Measurements from ENCODE around the gene TCAF1.
"Not testable (repeated sequence)": the region's sequence is repeated elsewhere in the genome, so short reads cannot be mapped to it uniquely, and the experiment has no call there.

The TCAF1 gene

GRCh38 chr7:143902332-143902899 lies 440 bp upstream of the TCAF1 start:
- DNase-seq (ENCODE audit: low read depth) = no peak

DNA sequence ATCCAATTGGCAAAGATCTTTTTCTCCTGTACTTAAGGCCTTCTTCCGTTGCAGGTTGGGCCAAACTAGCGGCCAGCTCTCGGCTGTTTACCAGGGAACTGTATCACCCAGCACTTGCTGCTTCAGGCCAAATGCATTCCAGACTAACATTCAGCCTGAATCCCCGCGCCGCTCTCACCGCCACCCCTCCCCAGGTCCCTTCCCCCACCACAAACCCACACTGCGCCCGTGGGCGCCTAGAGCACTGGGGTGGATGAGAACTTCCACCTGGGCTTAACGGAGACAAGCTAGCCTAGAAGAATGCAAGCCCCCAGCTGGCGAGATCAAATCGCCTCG lies 676 bp downstream of the TCAF1 start:
- no peak for DNase-seq (ENCODE audit: low read depth)

DNA sequence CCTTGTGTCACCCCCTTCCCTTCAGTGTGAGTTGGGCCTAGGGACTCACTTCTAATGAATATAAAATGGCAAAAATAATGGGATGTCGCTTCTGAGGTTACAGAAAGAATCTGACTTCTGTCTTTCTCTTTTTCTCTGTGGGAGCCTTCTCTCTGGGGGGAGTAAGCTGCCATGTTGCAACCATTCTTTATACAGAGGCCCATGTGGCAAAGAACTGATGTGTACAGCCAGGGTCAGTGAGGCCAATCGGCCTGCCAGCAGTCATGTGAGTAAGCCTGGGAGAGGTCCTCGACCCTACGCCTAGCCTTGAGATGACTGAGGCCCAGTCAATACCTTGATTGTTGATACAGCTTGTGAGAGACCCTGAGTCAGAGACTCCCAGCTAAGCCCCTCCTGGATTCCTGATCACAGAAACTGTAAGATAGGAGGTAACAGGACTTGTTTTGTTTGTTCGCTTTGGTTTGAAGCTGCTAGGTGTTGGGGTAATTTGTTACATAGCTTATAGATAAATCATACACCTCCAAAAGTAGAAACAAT lies 1.7 kb downstream of the TCAF1 start:
- DNase-seq (ENCODE audit: low read depth) = no peak

GRCh38 chr7:143898810-143899209 lies 3.2 kb downstream of the TCAF1 start:
- no peak for DNase-seq (ENCODE audit: low read depth)

DNA sequence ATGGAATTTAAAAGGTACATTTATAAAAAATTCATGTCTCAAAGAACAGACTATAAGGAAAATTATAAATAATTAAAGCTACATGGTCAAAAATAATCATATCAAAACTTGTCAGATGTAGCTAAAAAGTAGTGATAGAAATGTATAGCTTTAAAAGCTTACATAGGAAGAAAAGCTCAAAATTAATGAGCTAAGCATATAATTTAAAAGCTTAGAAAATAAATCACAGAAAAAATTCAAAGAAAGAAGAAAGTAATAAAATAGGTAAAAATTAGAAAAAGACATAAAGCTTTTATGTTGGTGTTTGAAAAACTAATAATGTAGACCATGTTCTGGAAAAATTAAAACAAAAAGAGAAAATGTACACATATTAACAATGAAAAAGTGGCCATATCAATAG lies 5.3 kb downstream of the TCAF1 start:
- DNase-seq (ENCODE audit: low read depth) = no peak

- no peak for DNase-seq (ENCODE audit: low read depth)
Measured at GRCh38 chr7:143892527-143893300, 9.3 kb downstream of the TCAF1 start.

DNA sequence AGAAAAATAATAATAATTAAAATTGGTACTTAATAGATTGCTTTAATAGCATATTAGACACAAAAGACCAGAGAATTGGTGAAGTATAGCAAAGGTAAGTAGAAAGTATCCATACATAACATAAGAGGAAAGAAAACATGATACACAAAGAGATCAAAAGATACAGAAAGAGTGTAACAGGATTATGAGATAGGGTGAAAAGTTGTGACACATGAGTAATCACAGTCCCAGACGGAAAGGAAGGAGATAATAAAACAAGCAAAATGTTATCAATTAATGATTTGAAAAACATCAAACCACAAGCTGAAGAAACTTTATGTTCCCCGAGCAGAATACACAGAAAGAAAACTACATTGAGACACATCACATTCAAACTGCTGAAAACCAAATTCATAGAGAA lies 10.5 kb downstream of the TCAF1 start:
- no peak for DNase-seq (ENCODE audit: low read depth)

DNA sequence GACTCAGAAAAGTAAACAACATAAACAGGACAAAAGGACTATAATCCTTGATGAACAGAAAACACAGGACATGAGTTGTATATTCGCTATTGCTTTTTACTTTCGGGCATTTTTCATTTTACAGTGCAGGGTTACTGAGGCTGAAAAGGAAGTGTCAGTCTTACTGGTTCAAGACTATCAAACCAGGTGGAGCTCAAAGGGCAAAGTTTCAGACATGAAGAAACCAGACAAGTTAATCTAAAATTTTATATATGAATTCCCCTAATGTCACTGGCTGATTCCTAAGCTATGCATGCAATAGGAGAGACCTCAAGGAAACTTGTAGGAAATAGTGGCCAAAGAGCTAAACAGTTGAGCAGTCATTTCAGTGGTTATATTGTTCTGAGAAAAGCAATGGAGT lies 11.4 kb downstream of the TCAF1 start:
- no peak for DNase-seq (ENCODE audit: low read depth)

GRCh38 chr7:143889068-143889467 lies 12.9 kb downstream of the TCAF1 start:
- no peak for DNase-seq (ENCODE audit: low read depth)

DNA sequence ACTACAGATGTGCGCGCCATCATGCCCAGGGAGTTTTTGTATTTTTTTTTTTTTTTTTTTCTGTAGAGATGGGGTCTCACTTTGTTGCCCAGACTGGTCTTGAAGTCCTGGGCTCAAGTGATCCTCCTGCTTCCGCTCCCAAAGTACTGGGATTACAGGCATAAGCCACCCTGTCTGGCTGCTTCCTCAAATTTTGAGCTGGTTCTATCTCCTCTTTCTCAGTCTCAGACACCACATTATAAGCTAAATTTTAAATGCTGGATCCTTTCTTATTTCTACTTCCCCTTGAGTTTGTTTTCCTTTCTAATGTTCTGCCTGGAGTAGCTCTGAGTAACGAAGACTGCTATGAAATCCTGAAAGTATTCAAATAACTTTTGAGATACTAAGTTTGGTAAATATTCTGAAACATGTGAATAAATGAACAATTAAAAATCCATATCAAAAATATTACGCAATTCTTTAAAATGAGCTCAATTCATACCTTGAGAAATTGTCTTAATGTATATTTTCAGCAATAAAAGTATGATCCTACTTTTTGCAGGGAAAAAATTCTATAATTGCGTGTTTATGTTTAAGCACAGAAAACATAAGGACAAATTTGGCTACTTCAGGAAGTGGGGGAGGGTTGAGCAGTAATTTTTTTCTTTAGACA lies 15.0 kb downstream of the TCAF1 start:
- DNase-seq (ENCODE audit: low read depth) = no peak

GRCh38 chr7:143885951-143886350 lies 16.0 kb downstream of the TCAF1 start:
- no peak for DNase-seq (ENCODE audit: low read depth)

GRCh38 chr7:143884969-143885559 lies 16.9 kb downstream of the TCAF1 start:
- DNase-seq (ENCODE audit: low read depth) = no peak

DNA sequence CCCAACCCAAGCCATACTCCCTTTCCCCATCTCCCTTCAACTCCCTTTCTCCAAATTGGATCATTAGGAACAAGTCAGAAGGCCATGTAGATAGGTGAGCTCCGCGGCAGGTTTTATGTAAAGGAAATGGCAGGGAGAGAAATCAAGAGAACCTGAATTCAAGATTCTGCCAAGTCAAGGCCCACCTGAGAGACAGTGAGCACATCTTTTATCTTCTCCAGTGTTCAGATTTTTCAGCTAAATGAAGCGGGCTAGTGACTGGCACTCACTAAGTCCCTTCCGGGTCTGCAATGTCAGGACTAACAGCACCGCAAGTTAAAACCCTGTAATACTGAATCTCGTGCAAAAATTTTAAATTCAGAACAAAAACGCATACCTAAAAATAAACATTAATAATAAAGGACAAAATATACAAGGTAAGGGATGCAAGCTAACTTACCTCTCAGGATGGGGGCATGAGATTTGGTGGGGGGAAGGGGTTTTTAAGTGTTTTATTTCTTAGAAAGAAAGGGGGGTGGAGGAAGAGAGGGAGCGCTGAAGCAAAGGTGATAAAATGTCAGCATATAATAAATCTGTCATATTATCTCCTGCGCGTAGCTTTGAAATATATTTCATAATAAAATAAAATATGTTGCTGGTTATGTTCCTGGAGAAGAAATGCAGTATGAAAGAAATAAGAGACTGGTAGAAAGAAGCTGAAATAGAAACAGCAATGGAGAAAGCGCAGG lies 17.6 kb downstream of the TCAF1 start:
- no peak for DNase-seq (ENCODE audit: low read depth)

GRCh38 chr7:143882604-143883078 lies 19.3 kb downstream of the TCAF1 start:
- no peak for DNase-seq (ENCODE audit: low read depth)

GRCh38 chr7:143882020-143882603 lies 19.9 kb downstream of the TCAF1 start:
- DNase-seq (ENCODE audit: low read depth) = no peak

- no peak for DNase-seq (ENCODE audit: low read depth)
Measured at GRCh38 chr7:143878884-143879283, 23.1 kb downstream of the TCAF1 start.

GRCh38 chr7:143877098-143877497 lies 24.9 kb downstream of the TCAF1 start:
- DNase-seq (ENCODE audit: low read depth) = no peak

DNA sequence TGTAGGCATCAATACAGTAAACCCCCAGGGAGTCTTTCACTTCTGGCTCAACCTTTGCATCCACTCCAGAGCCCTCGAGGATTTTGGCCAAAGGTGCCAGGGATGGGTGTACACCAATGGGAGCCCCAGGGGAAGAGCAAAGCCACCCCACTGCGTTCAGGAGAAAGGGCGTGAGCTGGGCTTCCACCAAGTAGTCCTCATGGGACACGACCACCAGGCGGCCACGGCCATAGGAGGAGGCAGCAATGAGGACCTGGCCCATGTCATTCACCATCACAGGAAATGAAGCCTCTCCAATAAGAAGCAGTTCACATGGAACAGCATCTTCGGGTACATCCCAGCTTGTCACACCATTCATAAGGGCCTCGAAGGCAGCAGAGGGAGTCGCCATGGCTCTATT lies 25.8 kb downstream of the TCAF1 start:
- DNase-seq (ENCODE audit: low read depth) = no peak

DNA sequence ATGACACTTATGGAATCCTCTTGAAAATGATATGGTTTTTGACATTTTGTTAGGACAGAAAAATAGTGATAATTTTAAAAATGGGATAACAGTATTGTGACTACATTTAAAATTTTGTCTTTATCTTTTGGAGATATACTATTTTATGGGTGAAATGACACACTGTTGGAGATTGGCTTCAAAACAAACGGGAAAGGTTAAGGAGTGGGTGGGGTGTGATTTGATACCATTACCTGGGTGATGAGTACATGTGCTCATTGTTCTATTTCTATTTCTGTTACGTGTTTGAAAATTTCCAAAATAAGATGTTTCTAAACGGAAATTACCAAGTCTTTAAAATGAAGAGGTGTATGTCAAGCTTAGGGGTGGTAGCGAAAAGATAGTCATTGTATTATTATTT lies 28.7 kb downstream of the TCAF1 start:
- DNase-seq (ENCODE audit: low read depth) = not testable (repeated sequence)

DNA sequence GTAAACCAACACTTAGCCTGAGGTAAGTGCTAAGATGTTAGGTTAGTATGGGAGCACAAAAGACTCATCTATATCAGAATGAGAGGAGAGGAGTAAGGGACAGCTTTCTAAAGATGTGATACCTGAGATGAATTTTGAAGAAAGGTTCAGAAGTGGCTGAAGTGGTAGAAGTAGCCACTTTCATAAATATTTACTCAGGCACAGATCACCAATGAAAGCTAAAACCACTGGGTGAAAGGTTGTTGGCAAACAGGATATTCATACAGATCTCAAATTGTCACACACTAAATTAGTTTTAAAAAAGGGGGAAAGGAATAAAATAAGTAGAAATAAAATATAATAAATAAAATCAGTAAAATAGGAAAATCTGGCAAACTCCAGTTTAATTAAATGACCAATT lies 30.4 kb downstream of the TCAF1 start:
- not testable (repeated sequence) for DNase-seq (ENCODE audit: low read depth)

GRCh38 chr7:143857994-143858393 lies 44.0 kb downstream of the TCAF1 start:
- DNase-seq (ENCODE audit: low read depth) = not testable (repeated sequence)

GRCh38 chr7:143855443-143855842 lies 46.5 kb downstream of the TCAF1 start:
- DNase-seq (ENCODE audit: low read depth) = not testable (repeated sequence)

Data from CMK (cell line).